Occipital lobe (tissue), 2 donors: Measurements from ENCODE around the gene FCN3. TPM values are rescaled to one million over a fixed set of nuclear protein-coding genes. Genes with fewer than 3 reads are reported as not detected.

ENCODE experiments used
- small RNA-seq: library from RNA; depleted of rRNA; stranded (forward); fragments of <200 nt; gene quantifications from one replicate; pipeline ENCODE3, GENCODE V24; 2014
- total RNA-seq: library from RNA; depleted of rRNA; stranded (reverse); fragments of >200 nt; gene quantifications from one replicate; pipeline ENCODE4 v1.2.3, GENCODE V29; 2014

Gene FCN3
- total RNA-seq, 1 donor from 2014 or later: not detected

Small RNAs within 50 kb of the gene (small RNA-seq; reads per million reads assigned to genes)
- gene RNU6-48P: not detected

Other genes starting within 250 kb of the FCN3 start
- 1.9 TPM for gene SLC9A1, start 219.7 kb downstream of the FCN3 start, total RNA-seq
- 20.9 TPM for gene WDTC1, start 140.2 kb downstream of the FCN3 start, total RNA-seq
- gene TMEM222, start 52.7 kb downstream of the FCN3 start, total RNA-seq: 16.8 TPM
- gene SYTL1, start 32.8 kb downstream of the FCN3 start, total RNA-seq: not detected
- 2.7 TPM for gene MAP3K6, start 7.9 kb downstream of the FCN3 start, total RNA-seq
- gene CD164L2, start 8.5 kb upstream of the FCN3 start, total RNA-seq: not detected
- not detected for gene GPR3, start 17.8 kb upstream of the FCN3 start, total RNA-seq
- 6.1 TPM for gene WASF2, start 115.3 kb upstream of the FCN3 start, total RNA-seq
- gene AHDC1, start 229.3 kb upstream of the FCN3 start, total RNA-seq: 11.9 TPM